BLaER1 treated with 17β-estradiol and CSF1 and Interleukin-3, amounts not matched to agents 10 nM and 100 nM (cell line): ENCODE measurements around the gene TMEM132D.

ENCODE experiments used
- H3K27ac ChIP-seq, 11 experiments: shearing (Covaris generic); formaldehyde crosslinking; 2 replicates each; pipeline ENCODE4 v1.8.1; 2022
- H3K27me3 ChIP-seq, 11 experiments: shearing (Covaris generic); formaldehyde crosslinking; 2 replicates each; pipeline ENCODE4 v1.8.1; 2022
- H3K36me3 ChIP-seq, 11 experiments: shearing (Covaris generic); formaldehyde crosslinking; 2 replicates each; pipeline ENCODE4 v1.8.1; 2022
- H3K4me1 ChIP-seq, 10 experiments: shearing (Covaris generic); formaldehyde crosslinking; 2 replicates each; pipeline ENCODE4 v1.8.1; 2022
- H3K4me2 ChIP-seq, 11 experiments: shearing (Covaris generic); formaldehyde crosslinking; 2 replicates each; pipeline ENCODE4 v1.8.1; 2022
- H3K4me3 ChIP-seq, 10 experiments: shearing (Covaris generic); formaldehyde crosslinking; 2 replicates each; pipeline ENCODE4 v1.8.1; 2022
- H3K9ac ChIP-seq, 11 experiments: shearing (Covaris generic); formaldehyde crosslinking; 2 replicates each; pipeline ENCODE4 v1.8.1; 2022
- H3K9me3 ChIP-seq, 11 experiments: shearing (Covaris generic); formaldehyde crosslinking; replicated peaks in 1 of 11; 2 replicates each; pipeline ENCODE4 v1.8.1; 2022
- H4K20me1 ChIP-seq, 11 experiments: shearing (Covaris generic); formaldehyde crosslinking; 2 replicates each; pipeline ENCODE4 v1.8.1; 2022
- Cebpa-rat ChIP-seq, 11 experiments: shearing (Covaris generic); IDR thresholded peaks; 2 replicates each; pipeline ENCODE4 v1.8.1; 2022

The TMEM132D gene

DNA sequence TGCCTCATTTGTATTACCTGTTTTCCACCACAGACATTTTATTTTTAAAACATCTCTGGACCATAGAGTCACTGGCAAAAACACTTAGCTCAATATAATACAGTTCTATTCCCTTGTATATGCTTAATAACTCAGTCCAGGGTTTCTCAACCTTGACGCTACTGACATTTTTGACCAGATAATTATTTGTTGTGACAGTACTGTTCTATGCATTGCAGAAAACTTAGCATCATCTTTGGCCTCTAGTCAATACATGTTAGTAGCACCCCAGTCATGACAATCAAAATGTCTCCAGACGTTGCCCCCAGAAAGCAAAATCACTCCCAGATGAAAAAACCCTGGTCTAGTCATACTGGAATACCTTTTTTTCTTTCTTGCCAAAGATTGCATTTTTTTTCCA lies 174.7 kb downstream of the TMEM132D start:
- H3K4me3 ChIP-seq: no peak overlapping the region
- TF ChIP-seq Cebpa-rat (IDR thresholded peaks at IDR 0.05): no peak
- no peak overlapping the region for H3K9ac ChIP-seq
- no peaks in the 10 kb centered on the region for H3K36me3 ChIP-seq
- no peaks in the 10 kb centered on the region for H3K4me1 ChIP-seq
- H3K4me2 ChIP-seq: no peak overlapping the region
- H4K20me1 ChIP-seq: no peaks in the 10 kb centered on the region
- no peaks in the 10 kb centered on the region for H3K27me3 ChIP-seq
- peaks cover 0 to 7% (median 0%) of the 10 kb centered on the region in 11 experiments; a peak in 2 of 22 replicates for H3K9me3 ChIP-seq
- no peak overlapping the region for H3K27ac ChIP-seq

DNA sequence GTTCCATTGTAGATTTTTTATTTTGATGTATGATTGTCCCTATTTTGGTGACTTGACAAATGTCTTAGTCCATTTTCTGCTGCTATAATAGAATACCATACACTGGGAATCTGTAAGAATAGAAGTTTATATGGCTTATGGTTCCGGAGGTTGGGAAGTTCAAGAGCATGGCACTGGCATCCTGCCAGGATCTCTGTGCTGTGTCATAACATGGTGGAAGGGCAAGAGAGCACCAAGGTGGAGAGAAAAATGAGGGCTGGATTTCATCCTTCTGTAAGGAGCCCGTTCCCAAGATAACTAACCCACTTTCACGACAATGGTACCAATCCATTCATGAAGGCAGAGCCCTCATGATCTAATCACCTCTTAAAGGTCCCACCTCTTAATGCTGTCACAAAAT lies 176.7 kb downstream of the TMEM132D start:
- no peaks in the 10 kb centered on the region for H3K36me3 ChIP-seq
- no peaks in the 10 kb centered on the region for H3K27me3 ChIP-seq
- H3K4me3 ChIP-seq: no peak overlapping the region
- no peak overlapping the region for H3K4me2 ChIP-seq
- no peak overlapping the region for H3K27ac ChIP-seq
- H3K9ac ChIP-seq: no peak overlapping the region
- no peak for TF ChIP-seq Cebpa-rat (IDR thresholded peaks at IDR 0.05)
- H3K4me1 ChIP-seq: no peaks in the 10 kb centered on the region
- H4K20me1 ChIP-seq: no peaks in the 10 kb centered on the region
- H3K9me3 ChIP-seq: peaks cover 0 to 6% (median 0%) of the 10 kb centered on the region in 11 experiments; a peak in 2 of 22 replicates

DNA sequence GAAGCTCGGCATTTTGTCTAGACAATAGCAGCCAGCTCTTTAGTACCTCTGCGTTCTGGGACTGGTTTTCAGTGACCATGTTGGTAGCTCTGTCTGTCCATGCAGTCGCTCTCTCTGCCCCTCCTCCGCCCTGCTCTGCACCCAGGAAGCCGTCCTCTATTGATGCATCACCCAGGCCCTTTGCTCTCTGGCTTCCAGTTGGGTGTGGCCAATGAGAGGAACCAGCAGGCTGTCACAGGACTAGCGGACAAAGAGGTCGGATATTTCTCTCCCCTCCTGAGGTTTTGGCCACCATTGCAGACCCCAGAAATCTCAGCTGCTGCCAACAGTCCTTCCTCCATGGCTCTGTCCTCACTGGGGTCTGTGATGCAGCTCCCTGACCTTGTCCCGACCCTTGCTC lies 180.6 kb downstream of the TMEM132D start:
- H3K36me3 ChIP-seq: no peaks in the 10 kb centered on the region
- peaks cover 0 to 6% (median 0%) of the 10 kb centered on the region in 11 experiments; a peak in 2 of 22 replicates for H3K9me3 ChIP-seq
- H3K4me2 ChIP-seq: no peak overlapping the region
- H3K27ac ChIP-seq: no peak overlapping the region
- H3K9ac ChIP-seq: no peak overlapping the region
- H4K20me1 ChIP-seq: no peaks in the 10 kb centered on the region
- TF ChIP-seq Cebpa-rat (IDR thresholded peaks at IDR 0.05): no peak
- H3K27me3 ChIP-seq: no peaks in the 10 kb centered on the region
- H3K4me1 ChIP-seq: no peaks in the 10 kb centered on the region
- H3K4me3 ChIP-seq: no peak overlapping the region

DNA sequence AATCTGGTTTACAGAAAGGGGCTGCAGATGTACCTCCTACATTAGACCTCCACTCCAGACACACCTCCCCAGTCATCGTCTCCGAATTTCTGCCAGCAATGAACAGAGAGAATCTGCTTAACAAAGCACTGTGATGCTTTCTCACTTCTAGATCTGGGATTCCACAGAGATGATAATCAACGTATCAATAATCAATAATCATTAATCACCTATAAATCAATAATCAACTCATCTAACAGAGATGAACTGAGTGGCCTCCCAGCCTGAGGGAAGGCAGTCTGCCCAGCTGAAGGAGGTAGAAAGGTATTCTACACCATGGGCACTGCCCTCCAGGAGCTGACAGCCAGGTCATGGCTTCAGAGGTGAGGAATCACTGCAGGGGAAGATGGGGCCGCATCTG lies 183.2 kb downstream of the TMEM132D start:
- Histone ChIP-seq H3K9ac (no peak overlapping the region), H4K20me1 (no peaks in the 10 kb centered on the region), H3K4me3 (no peak overlapping the region), H3K9me3 (peaks cover 0 to 6% (median 0%) of the 10 kb centered on the region in 11 experiments; a peak in 2 of 22 replicates), H3K4me2 (no peak overlapping the region), H3K36me3 (no peaks in the 10 kb centered on the region), H3K4me1 (no peaks in the 10 kb centered on the region), H3K27me3 (no peaks in the 10 kb centered on the region), H3K27ac (no peak overlapping the region)
- no peak for TF ChIP-seq Cebpa-rat (IDR thresholded peaks at IDR 0.05)

DNA sequence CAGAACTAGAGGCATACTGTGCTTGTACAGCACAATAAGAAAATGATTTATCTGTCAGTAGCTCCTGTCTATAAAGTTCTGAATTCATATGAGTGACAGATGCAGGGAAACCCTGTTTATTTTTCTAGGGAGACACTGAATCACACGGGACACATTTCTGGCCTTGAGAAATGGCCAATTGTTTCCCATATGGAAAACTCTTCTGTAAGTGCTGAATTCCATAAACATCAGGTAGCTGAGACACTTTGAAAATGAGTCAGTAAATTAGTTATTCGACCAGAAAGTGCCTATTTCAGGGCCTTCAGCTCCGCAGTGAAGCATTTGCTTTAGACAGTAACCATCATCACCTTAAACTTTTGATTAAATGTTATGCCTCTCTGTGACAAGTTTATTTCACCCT lies 184.4 kb downstream of the TMEM132D start:
- H3K4me1 ChIP-seq: no peaks in the 10 kb centered on the region
- H3K4me3 ChIP-seq: no peak overlapping the region
- no peak overlapping the region for H3K27ac ChIP-seq
- no peak overlapping the region for H3K9ac ChIP-seq
- H3K27me3 ChIP-seq: no peaks in the 10 kb centered on the region
- TF ChIP-seq Cebpa-rat (IDR thresholded peaks at IDR 0.05): no peak
- no peaks in the 10 kb centered on the region for H3K36me3 ChIP-seq
- no peaks in the 10 kb centered on the region for H4K20me1 ChIP-seq
- no peak overlapping the region for H3K4me2 ChIP-seq
- H3K9me3 ChIP-seq: no peaks in the 10 kb centered on the region

DNA sequence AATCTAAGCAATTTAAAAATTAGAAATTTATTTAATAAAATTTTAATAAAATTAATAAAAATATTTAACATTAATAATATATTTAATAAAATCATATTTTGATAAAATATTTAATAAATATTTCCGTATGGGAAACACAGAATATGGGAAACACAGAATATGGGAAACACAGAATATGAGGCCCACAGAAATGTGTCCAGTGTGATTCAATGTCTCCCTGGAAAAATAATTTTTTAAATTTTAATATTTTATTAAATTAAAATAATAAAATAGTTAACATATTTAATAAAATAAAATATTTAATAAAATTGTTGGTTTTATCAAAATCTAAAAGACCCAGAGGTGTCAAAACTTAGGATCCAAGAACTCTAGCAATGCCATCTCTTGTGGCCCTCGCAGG lies 186.4 kb downstream of the TMEM132D start:
- H3K9me3 ChIP-seq: no peaks in the 10 kb centered on the region
- H3K4me2 ChIP-seq: no peak overlapping the region
- H3K36me3 ChIP-seq: no peaks in the 10 kb centered on the region
- no peaks in the 10 kb centered on the region for H4K20me1 ChIP-seq
- no peak for TF ChIP-seq Cebpa-rat (IDR thresholded peaks at IDR 0.05)
- H3K27me3 ChIP-seq: no peaks in the 10 kb centered on the region
- H3K4me1 ChIP-seq: no peaks in the 10 kb centered on the region
- no peak overlapping the region for H3K27ac ChIP-seq
- no peak overlapping the region for H3K4me3 ChIP-seq
- H3K9ac ChIP-seq: no peak overlapping the region

DNA sequence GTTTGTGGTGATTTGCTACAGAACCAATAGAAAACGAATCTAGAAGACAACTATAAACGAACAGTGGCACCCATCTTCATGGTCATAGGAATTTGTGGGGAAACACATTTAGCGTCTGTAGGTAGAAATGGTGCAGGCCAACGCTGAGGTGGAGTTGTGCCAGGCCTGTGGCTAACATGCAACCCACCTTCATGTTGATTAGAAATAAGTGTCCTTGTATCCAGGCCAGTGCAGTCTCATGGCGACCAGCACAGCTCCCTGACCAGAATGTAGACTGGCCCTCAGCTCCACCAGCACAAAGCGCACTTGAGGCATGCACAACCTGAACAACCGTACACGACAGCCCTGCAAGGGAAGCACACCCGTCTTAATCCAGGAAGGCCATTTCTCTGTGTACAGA lies 187.0 kb downstream of the TMEM132D start:
- Histone ChIP-seq H3K4me3 (no peak overlapping the region), H3K4me2 (no peak overlapping the region), H3K4me1 (no peaks in the 10 kb centered on the region), H3K36me3 (no peaks in the 10 kb centered on the region), H3K9ac (no peak overlapping the region), H4K20me1 (no peaks in the 10 kb centered on the region), H3K27me3 (no peaks in the 10 kb centered on the region), H3K9me3 (no peaks in the 10 kb centered on the region), H3K27ac (no peak overlapping the region)
- TF ChIP-seq Cebpa-rat (IDR thresholded peaks at IDR 0.05): no peak

DNA sequence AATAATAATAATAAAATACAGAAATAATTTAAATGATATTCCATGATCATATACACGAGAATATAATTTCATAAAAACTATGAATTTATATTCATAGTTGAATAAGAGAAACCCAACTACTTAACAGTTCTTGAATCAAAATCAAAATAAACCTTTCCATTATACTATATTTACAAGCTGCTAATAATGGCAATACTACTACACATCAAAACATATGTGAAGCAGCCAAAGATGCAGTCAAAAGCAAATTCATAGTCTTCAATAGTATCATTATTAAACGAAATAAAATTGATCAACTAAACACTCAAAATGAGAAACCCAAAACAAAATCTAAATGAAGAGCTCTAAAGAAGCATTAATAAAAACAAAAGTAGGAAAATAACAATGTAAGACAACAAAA lies 197.1 kb downstream of the TMEM132D start:
- no peak overlapping the region for H3K27ac ChIP-seq
- no peaks in the 10 kb centered on the region for H3K27me3 ChIP-seq
- H3K4me2 ChIP-seq: no peak overlapping the region
- peaks cover 7 to 33% (median 15%) of the 10 kb centered on the region in 11 experiments; a peak in 17 of 22 replicates for H3K9me3 ChIP-seq
- H3K4me1 ChIP-seq: no peaks in the 10 kb centered on the region
- H3K9ac ChIP-seq: no peak overlapping the region
- H3K4me3 ChIP-seq: no peak overlapping the region
- TF ChIP-seq Cebpa-rat (IDR thresholded peaks at IDR 0.05): no peak
- H4K20me1 ChIP-seq: no peaks in the 10 kb centered on the region
- no peaks in the 10 kb centered on the region for H3K36me3 ChIP-seq

DNA sequence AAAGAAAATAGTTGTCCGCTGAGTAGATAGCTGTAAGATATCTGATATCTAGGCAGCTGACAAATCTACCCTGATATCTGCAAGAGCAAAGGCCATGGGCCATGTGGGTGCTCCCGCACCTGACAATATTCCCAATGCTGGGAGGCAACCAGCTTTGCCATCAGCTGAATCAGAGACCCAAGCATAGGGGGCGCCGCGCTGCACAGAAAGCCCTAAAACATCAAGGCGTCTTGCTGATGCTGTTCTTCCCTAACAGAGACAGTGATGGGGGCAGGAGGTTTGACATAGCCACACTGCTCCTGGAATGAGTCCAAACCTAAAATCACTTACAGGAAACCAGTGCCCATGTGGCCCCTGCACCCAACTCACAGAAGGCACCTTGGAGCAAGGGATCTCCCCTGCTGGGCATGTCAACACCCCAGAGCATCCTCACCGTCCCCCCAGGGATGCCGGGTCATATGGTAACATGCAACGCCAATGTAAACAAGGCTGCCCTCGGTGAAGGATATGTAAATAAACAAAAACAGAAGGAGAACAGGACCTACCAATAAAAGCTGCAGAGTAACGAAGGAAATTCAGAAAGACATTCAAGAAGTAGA lies 199.5 kb downstream of the TMEM132D start:
- Histone ChIP-seq H4K20me1 (no peaks in the 10 kb centered on the region), H3K36me3 (no peaks in the 10 kb centered on the region), H3K4me1 (no peaks in the 10 kb centered on the region), H3K9ac (no peak overlapping the region), H3K4me3 (no peak overlapping the region), H3K27ac (no peak overlapping the region), H3K27me3 (no peaks in the 10 kb centered on the region), H3K4me2 (no peak overlapping the region), H3K9me3 (peaks cover 7 to 33% (median 15%) of the 10 kb centered on the region in 11 experiments; a peak in 17 of 22 replicates)
- TF ChIP-seq Cebpa-rat (IDR thresholded peaks at IDR 0.05): no peak

DNA sequence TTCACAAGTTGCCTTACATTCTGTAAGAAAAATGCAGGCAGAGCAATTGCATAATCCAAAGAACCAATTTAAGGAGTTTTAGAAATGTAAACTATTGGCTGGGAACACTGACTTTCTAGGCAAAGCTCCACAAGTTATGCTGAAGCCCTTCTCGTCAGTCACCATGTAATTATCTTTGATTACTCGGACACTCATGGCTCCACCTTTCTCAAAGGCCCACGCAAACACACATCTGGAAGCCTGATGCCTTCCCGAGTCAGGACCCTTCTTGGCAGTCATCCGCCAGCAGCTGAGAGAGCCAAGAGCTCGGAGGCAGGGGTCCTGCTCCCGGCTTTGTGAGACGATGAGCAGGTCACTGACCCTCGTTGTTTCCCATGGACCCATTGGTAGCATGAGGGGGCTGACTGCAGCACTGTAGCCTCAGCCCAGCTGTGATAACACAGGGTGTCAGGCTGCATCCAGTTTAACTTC lies 202.2 kb downstream of the TMEM132D start:
- H3K9ac ChIP-seq: no peak overlapping the region
- no peaks in the 10 kb centered on the region for H3K27me3 ChIP-seq
- no peaks in the 10 kb centered on the region for H3K36me3 ChIP-seq
- H3K4me1 ChIP-seq: no peaks in the 10 kb centered on the region
- no peak overlapping the region for H3K27ac ChIP-seq
- no peak overlapping the region for H3K4me2 ChIP-seq
- H4K20me1 ChIP-seq: no peaks in the 10 kb centered on the region
- TF ChIP-seq Cebpa-rat (IDR thresholded peaks at IDR 0.05): no peak
- peaks cover 0 to 21% (median 7%) of the 10 kb centered on the region in 11 experiments; a peak in 10 of 22 replicates for H3K9me3 ChIP-seq
- H3K4me3 ChIP-seq: no peak overlapping the region
